OCI-LY7 (cell line): Measurements from ENCODE around the gene RGS8. TPM values are rescaled to one million over a fixed set of nuclear protein-coding genes. Genes with fewer than 3 reads are reported as not detected.

Source experiments
- BruUV-seq: library from RNA; stranded (reverse); fragments of 400-500 nt; replicated peaks from 2 replicates; lab custom pipeline; 2021; lab: Mats Ljungman, UMichigan
- CTCF ChIA-PET: fragments of 300-600 bp; sonication (Branson Sonifier 250); formaldehyde crosslinking; loops from one replicate; lab custom pipeline; 2022; ENCODE audit warnings: antibody characterized with exemption; ENCODE audit not compliant: unreplicated experiment; lab: Charles Lee
- POLR2A ChIA-PET: fragments of 300-600 bp; sonication (Branson Sonifier 250); formaldehyde crosslinking; loops from one replicate; lab custom pipeline; 2022; ENCODE audit warnings: antibody characterized with exemption; lab: Charles Lee
- DNase-seq: peaks from one replicate; pipeline ENCODE4 v3.0.0-alpha.2; 2015; ENCODE audit warnings: low spot score
- H2AFZ ChIP-seq: fragments of 200-600 bp; sonication (generic), shearing (Covaris generic); 2 replicates; pipeline ENCODE4 v1.6.1; 2014; ENCODE audit warnings: mild to moderate bottlenecking, antibody characterized with exemption, low read length, moderate library complexity
- H3K27ac ChIP-seq: fragments of 200-600 bp; sonication (generic); 2 replicates; pipeline ENCODE4 v1.5.1; 2014; ENCODE audit warnings: mixed run types, low read depth, mild to moderate bottlenecking, moderate library complexity, low read length, inconsistent platforms; ENCODE audit not compliant: poor library complexity, severe bottlenecking
- H3K36me3 ChIP-seq: fragments of 200-600 bp; sonication (generic); 2 replicates; pipeline ENCODE4 v1.6.1; 2014; ENCODE audit warnings: mild to moderate bottlenecking, antibody characterized with exemption, low read length, moderate library complexity, mixed read lengths; ENCODE audit not compliant: insufficient read depth
- H3K4me1 ChIP-seq: fragments of 200-600 bp; sonication (generic); 2 replicates; pipeline ENCODE4 v1.5.1; 2014; ENCODE audit warnings: mild to moderate bottlenecking, low read length; ENCODE audit not compliant: insufficient read depth, poor library complexity, severe bottlenecking
- H3K4me2 ChIP-seq: fragments of 200-600 bp; sonication (generic); 2 replicates; pipeline ENCODE4 v1.6.1; 2014; ENCODE audit warnings: mild to moderate bottlenecking, low read length
- H3K4me3 ChIP-seq: fragments of 200-600 bp; sonication (generic); 2 replicates; pipeline ENCODE4 v1.5.1; 2014; ENCODE audit warnings: mild to moderate bottlenecking, low read depth, low read length; ENCODE audit not compliant: poor library complexity, severe bottlenecking
- H3K79me2 ChIP-seq: fragments of 200-600 bp; sonication (generic); 2 replicates; pipeline ENCODE4 v1.6.1; 2016; ENCODE audit warnings: low read depth, mild to moderate bottlenecking, low read length, moderate library complexity, mixed read lengths; ENCODE audit not compliant: insufficient read depth
- H3K9me2 ChIP-seq: fragments of 200-600 bp; sonication (generic); 2 replicates; pipeline ENCODE4 v1.6.1; 2016; ENCODE audit warnings: mild to moderate bottlenecking, low read length, mixed read lengths; ENCODE audit not compliant: insufficient read depth
- H3K9me3 ChIP-seq: fragments of 200-600 bp; sonication (generic); 2 replicates; pipeline ENCODE4 v1.6.1; 2014; ENCODE audit warnings: mild to moderate bottlenecking, mixed run types, low read length, mixed read lengths
- H4K20me1 ChIP-seq: fragments of 200-600 bp; sonication (generic); 2 replicates; pipeline ENCODE4 v1.6.1; 2014; ENCODE audit warnings: mild to moderate bottlenecking, antibody characterized with exemption, low read length, moderate library complexity, mixed read lengths; ENCODE audit not compliant: insufficient read depth
- CTCF ChIP-seq: fragments of 200-600 bp; sonication (generic); conservative IDR thresholded peaks from 2 replicates; pipeline ENCODE4 v1.5.1; 2014; ENCODE audit warnings: mild to moderate bottlenecking, antibody characterized with exemption, low read length, moderate library complexity, mixed read lengths
- EZH2phosphoT487 ChIP-seq: fragments of 200-600 bp; sonication (generic); IDR thresholded peaks from 2 replicates; pipeline ENCODE4 v1.6.1; 2018; ENCODE audit warnings: low read depth, borderline replicate concordance, mild to moderate bottlenecking, mixed run types, antibody characterized with exemption, low read length, moderate library complexity, mixed read lengths
- intact Hi-C: fragments of 100-400 bp; cut with micrococcal nuclease; formaldehyde crosslinking; loops from one replicate; pipeline ENCODE4 v1.10.0; 2022; ENCODE audit not compliant: unreplicated experiment
- total RNA-seq, 2 experiments: library from RNA; depleted of rRNA in 1 of 2; stranded (reverse); fragments of >200 nt in 1 of 2; shearing (Covaris generic) in 1 of 2; gene quantifications; 2 replicates each; pipeline ENCODE4 v1.2.3, GENCODE V29; 2014 to 2022

Gene RGS8
- total RNA-seq, 2 experiments from 2014 or later: 1.2 TPM; not detected in 1

GRCh38 chr1:182680408-182680807, 4.0 kb downstream of the RGS8 start:
- peaks cover 80% of the 10 kb centered on the region for H3K4me1 ChIP-seq
- TF ChIP-seq CTCF: no peak
- no peak for TF ChIP-seq EZH2phosphoT487
- no peak overlapping the region for H2AFZ ChIP-seq
- no TSS peak for BruUV-seq
- no peaks in the 10 kb centered on the region for H4K20me1 ChIP-seq
- H3K4me2 ChIP-seq: 0 out of 2 replicates have a peak overlapping the region, but pooled peaks have one; percentile 5
- no peaks in the 10 kb centered on the region for H3K36me3 ChIP-seq
- H3K4me3 ChIP-seq: no peak overlapping the region
- no peaks in the 10 kb centered on the region for H3K9me2 ChIP-seq
- CTCF ChIA-PET: interaction anchor here (1.5 to 1.7 kb wide), 2 partner anchors 27 to 77 kb away, joined by 3 to 6 read pairs; no protein-coding TSS in a partner anchor
- no peaks in the 10 kb centered on the region for H3K9me3 ChIP-seq
- H3K79me2 ChIP-seq: no peaks in the 10 kb centered on the region
- POLR2A ChIA-PET: interaction anchor here (0.6 to 5.1 kb wide), 6 partner anchors 9 to 122 kb away, joined by 3 to 31 read pairs (median 4); no protein-coding TSS in a partner anchor
- intact Hi-C loops: no loop called here
- H3K27ac ChIP-seq: no peak overlapping the region
- DNase-seq: no peak

GRCh38 chr1:182679684-182680083, 4.7 kb downstream of the RGS8 start:
- BruUV-seq: no TSS peak
- Histone ChIP-seq H3K9me2 (no peaks in the 10 kb centered on the region), H3K4me3 (no peak overlapping the region), H4K20me1 (no peaks in the 10 kb centered on the region), H3K4me2 (no peak overlapping the region), H3K4me1 (peaks cover 87% of the 10 kb centered on the region), H2AFZ (no peak overlapping the region), H3K36me3 (no peaks in the 10 kb centered on the region), H3K79me2 (no peaks in the 10 kb centered on the region), H3K27ac (no peak overlapping the region), H3K9me3 (no peaks in the 10 kb centered on the region)
- TF ChIP-seq EZH2phosphoT487 (no peak), CTCF (no peak)
- intact Hi-C loops: no loop called here
- DNase-seq: no peak
- ChIA-PET CTCF (interaction anchor here (1.5 kb wide), 1 partner anchor 26 kb away, joined by 3 read pairs; no protein-coding TSS in a partner anchor), POLR2A (interaction anchor here (1.2 to 5.1 kb wide), 2 partner anchors 11 to 13 kb away, joined by 4 to 31 read pairs; no protein-coding TSS in a partner anchor)
